Measurements from ENCODE around the gene RALGPS1.

Gene RALGPS1

GRCh38 chr9:127066060-127066850, 151.7 kb downstream of the RALGPS1 start:
- H3K4me3 ChIP-seq (ENCODE audit: low read length) = no peak overlapping the region
- TF ChIP-seq EZH2phosphoT487 (IDR thresholded peaks at IDR 0.05; ENCODE audit: borderline replicate concordance, low read length) = no peak
- TF ChIP-seq CTCF (IDR thresholded peaks at IDR 0.05; ENCODE audit: low read depth, low read length, poor library complexity, severe bottlenecking) = no peak
- H3K9me2 ChIP-seq (replicated peaks; ENCODE audit: control insufficient read depth, low read length) = no peaks in the 10 kb centered on the region
- no peak overlapping the region for H3K27ac ChIP-seq (ENCODE audit: low read depth, low read length)
- no peaks in the 10 kb centered on the region for H4K20me1 ChIP-seq (ENCODE audit: control insufficient read depth, insufficient read depth, low read depth, low read length)
- no peaks in the 10 kb centered on the region for H3K27me3 ChIP-seq (ENCODE audit: control insufficient read depth, low read length)
- no peaks in the 10 kb centered on the region for H3K79me2 ChIP-seq (ENCODE audit: control insufficient read depth, low read length)
- no peak overlapping the region for H3K4me2 ChIP-seq (ENCODE audit: low read length)
- H3F3A ChIP-seq (ENCODE audit: control insufficient read depth, insufficient read depth) = no peaks in the 10 kb centered on the region
- H3K9me3 ChIP-seq (ENCODE audit: control insufficient read depth, insufficient read depth, low read length) = no peaks in the 10 kb centered on the region
- H3K4me1 ChIP-seq (ENCODE audit: control insufficient read depth, low read length) = no peaks in the 10 kb centered on the region
- no peaks in the 10 kb centered on the region for H3K36me3 ChIP-seq (ENCODE audit: control insufficient read depth, low read length)

GRCh38 chr9:127066851-127067136, 152.2 kb downstream of the RALGPS1 start:
- no peaks in the 10 kb centered on the region for H3K79me2 ChIP-seq (ENCODE audit: control insufficient read depth, low read length)
- TF ChIP-seq EZH2phosphoT487 (IDR thresholded peaks at IDR 0.05; ENCODE audit: borderline replicate concordance, low read length) = no peak
- H3F3A ChIP-seq (ENCODE audit: control insufficient read depth, insufficient read depth) = no peaks in the 10 kb centered on the region
- no peaks in the 10 kb centered on the region for H3K9me2 ChIP-seq (replicated peaks; ENCODE audit: control insufficient read depth, low read length)
- H3K4me2 ChIP-seq (ENCODE audit: low read length) = no peak overlapping the region
- H3K27me3 ChIP-seq (ENCODE audit: control insufficient read depth, low read length) = no peaks in the 10 kb centered on the region
- H3K9me3 ChIP-seq (ENCODE audit: control insufficient read depth, insufficient read depth, low read length) = no peaks in the 10 kb centered on the region
- no peaks in the 10 kb centered on the region for H3K4me1 ChIP-seq (ENCODE audit: control insufficient read depth, low read length)
- no peak overlapping the region for H3K27ac ChIP-seq (ENCODE audit: low read depth, low read length)
- H3K4me3 ChIP-seq (ENCODE audit: low read length) = no peak overlapping the region
- no peaks in the 10 kb centered on the region for H3K36me3 ChIP-seq (ENCODE audit: control insufficient read depth, low read length)
- H4K20me1 ChIP-seq (ENCODE audit: control insufficient read depth, insufficient read depth, low read depth, low read length) = no peaks in the 10 kb centered on the region

GRCh38 chr9:127067603-127068220, 153.1 kb downstream of the RALGPS1 start:
- Histone ChIP-seq H3K79me2 (ENCODE audit: control insufficient read depth, low read length) (no peaks in the 10 kb centered on the region), H3K27me3 (ENCODE audit: control insufficient read depth, low read length) (no peaks in the 10 kb centered on the region), H3K27ac (ENCODE audit: low read depth, low read length) (no peak overlapping the region), H3K9me3 (ENCODE audit: control insufficient read depth, insufficient read depth, low read length) (no peaks in the 10 kb centered on the region), H3K4me1 (ENCODE audit: control insufficient read depth, low read length) (no peaks in the 10 kb centered on the region), H3K4me3 (ENCODE audit: low read length) (no peak overlapping the region), H4K20me1 (ENCODE audit: control insufficient read depth, insufficient read depth, low read depth, low read length) (no peaks in the 10 kb centered on the region), H3K4me2 (ENCODE audit: low read length) (no peak overlapping the region), H3K9me2 (replicated peaks; ENCODE audit: control insufficient read depth, low read length) (no peaks in the 10 kb centered on the region), H3F3A (ENCODE audit: control insufficient read depth, insufficient read depth) (no peaks in the 10 kb centered on the region), H3K36me3 (ENCODE audit: control insufficient read depth, low read length) (no peaks in the 10 kb centered on the region)
- no peak for TF ChIP-seq CTCF (IDR thresholded peaks at IDR 0.05; ENCODE audit: low read depth, low read length, poor library complexity, severe bottlenecking)
- no peak for TF ChIP-seq EZH2phosphoT487 (IDR thresholded peaks at IDR 0.05; ENCODE audit: borderline replicate concordance, low read length)

All from DOHH2 (cell line).